Measurements from ENCODE around the gene CCNQ. TPM values are rescaled to one million over a fixed set of nuclear protein-coding genes. Genes with fewer than 3 reads are reported as not detected.

The CCNQ gene
- total and polyA plus RNA-seq, 12 donors = 16.9 to 132 (median 22.9) TPM

DNA sequence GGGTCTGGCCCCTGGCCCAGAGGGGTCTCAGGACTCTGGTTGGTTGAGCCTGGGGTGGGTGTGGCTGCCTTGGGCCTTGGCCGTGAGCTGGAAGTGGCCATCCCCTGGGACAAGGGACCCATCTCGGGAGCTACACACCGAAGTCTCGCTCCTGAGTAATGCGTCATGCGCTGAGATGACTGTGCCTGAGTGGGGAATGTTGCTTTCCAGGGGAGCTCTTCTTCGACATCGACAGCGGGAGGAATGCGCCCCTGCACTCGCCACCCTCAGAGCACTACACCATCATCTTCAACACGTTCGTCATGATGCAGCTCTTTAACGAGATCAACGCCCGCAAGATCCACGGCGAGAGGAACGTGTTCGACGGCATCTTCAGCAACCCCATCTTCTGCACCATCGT, 38.5 kb downstream of the CCNQ start:
- 82 to 91% methylated on average over 22 of the region's 22 CpGs for WGBS, 2 donors
- no peak for DNase-seq
- intact Hi-C loops (cut with DNase I) = no loop called here
- no peak for ATAC-seq
- Histone ChIP-seq H3K36me3 (no peaks in the 10 kb centered on the region), H3K4me1 (no peaks in the 10 kb centered on the region), H3K4me3 (no peak overlapping the region), H3K27ac (no peak overlapping the region), H3K9me3 (no peaks in the 10 kb centered on the region), H3K27me3 (peaks cover 0 to 8% (median 0%) of the 10 kb centered on the region in 7 donors)
- TF ChIP-seq CTCF (IDR thresholded peaks at IDR 0.05) = no peak

GRCh38 chrX:153560000-153560399, 38.9 kb downstream of the CCNQ start:
- H3K9me3 ChIP-seq = no peaks in the 10 kb centered on the region
- peaks cover 0 to 8% (median 0%) of the 10 kb centered on the region in 7 donors for H3K27me3 ChIP-seq
- intact Hi-C loops (cut with DNase I) = loop anchor here in 3 of 10 donors (5.0 to 10.0 kb wide), 2 partner anchors 85 to 107 kb away; partner anchors contain the start of gene DUSP9 (in 1 of the 3)

DNA sequence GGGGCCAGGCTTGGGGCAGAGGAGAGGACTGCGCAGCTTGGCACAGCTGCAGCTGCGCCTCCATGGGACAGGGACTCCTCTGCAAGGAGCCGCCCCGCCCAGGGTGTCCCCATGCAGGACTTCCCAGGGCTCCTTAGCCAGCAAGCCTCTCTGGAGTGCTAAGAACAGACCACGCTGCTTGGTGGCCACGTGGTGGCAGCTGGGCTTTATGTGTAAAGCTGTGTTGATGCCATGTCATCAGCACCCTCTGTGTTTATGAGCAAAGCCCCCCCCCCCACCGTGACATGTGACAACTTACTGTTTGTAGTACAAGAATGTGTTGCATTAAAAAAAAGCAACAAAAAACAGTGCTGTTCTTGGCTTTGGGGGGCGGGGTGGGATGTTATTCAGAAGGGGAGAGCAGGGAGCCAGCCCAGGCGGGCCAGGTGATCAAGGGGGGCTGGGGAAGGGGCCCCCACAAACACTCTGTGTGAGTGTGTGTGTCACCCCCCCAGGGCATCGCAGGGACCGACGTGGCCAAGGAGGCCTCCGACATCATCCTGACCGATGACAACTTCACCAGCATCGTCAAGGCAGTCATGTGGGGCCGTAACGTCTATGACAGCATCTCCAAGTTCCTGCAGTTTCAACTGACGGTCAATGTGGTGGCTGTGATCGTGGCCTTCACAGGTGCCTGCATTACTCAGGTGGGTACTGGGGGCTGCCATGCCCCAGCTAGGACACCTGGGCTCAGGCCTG, 41.2 kb downstream of the CCNQ start:
- Histone ChIP-seq H3K36me3 (no peaks in the 10 kb centered on the region), H3K4me3 (no peak overlapping the region), H3K27me3 (peaks cover 0 to 8% (median 0%) of the 10 kb centered on the region in 7 donors), H3K27ac (no peak overlapping the region), H3K4me1 (no peaks in the 10 kb centered on the region), H3K9me3 (no peaks in the 10 kb centered on the region)
- no peak for DNase-seq
- intact Hi-C loops (cut with DNase I) = loop anchor here in 3 of 10 donors (5.0 to 10.0 kb wide), 2 partner anchors 87 to 110 kb away; partner anchors contain the start of gene DUSP9 (in 1 of the 3)
- 78 to 83% methylated on average over 16 to 19 of the region's 19 CpGs for WGBS, 2 donors
- peak in 1 of 8 donors; percentile 23 for ATAC-seq
- no peak for TF ChIP-seq CTCF (IDR thresholded peaks at IDR 0.05)

More at GRCh38 chrX:153560000-153560399, 38.9 kb downstream of the CCNQ start:
- WGBS, 2 donors = 31 to 42% methylated on average over 5 to 9 of the region's 9 CpGs
- Histone ChIP-seq H3K36me3 (no peaks in the 10 kb centered on the region), H3K27ac (no peak overlapping the region), H3K4me3 (no peak overlapping the region), H3K4me1 (no peaks in the 10 kb centered on the region)
- ATAC-seq = peak in 6 of 8 donors; percentile 40 to 80 (median 44)
- DNase-seq = peak in 1 of 2 donors; percentile 20
- TF ChIP-seq CTCF (IDR thresholded peaks at IDR 0.05) = no peak

DNA sequence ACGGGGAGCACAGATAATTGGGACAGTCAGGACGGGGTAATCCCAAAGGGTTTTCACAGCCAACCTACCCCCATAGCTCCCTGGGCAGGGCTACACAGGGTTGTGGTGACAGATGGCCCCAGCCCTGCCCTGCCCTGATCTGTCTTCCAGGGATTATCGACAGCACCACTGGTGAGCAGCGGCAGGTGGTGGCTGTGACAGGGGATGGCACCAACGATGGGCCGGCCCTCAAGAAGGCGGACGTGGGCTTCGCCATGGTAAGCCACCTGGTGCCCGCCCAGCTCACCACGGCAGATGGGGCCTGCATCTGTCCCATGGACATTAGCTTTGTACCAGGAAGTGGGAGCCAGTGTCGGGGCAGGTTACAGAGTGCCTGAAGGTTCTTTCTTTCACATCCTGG, 42.2 kb downstream of the CCNQ start:
- WGBS, 2 donors = 88 to 92% methylated on average over 12 of the region's 12 CpGs
- intact Hi-C loops (cut with DNase I) = loop anchor here in 3 of 10 donors (5.0 to 10.0 kb wide), 2 partner anchors 88 to 111 kb away; partner anchors contain the start of gene DUSP9 (in 1 of the 3)
- Histone ChIP-seq H3K9me3 (no peaks in the 10 kb centered on the region), H3K27ac (no peak overlapping the region), H3K4me3 (no peak overlapping the region), H3K27me3 (no peaks in the 10 kb centered on the region), H3K4me1 (no peaks in the 10 kb centered on the region), H3K36me3 (no peaks in the 10 kb centered on the region)
- ATAC-seq (no peak), DNase-seq (no peak)
- TF ChIP-seq CTCF (IDR thresholded peaks at IDR 0.05) = no peak

All from heart right ventricle (tissue), 16 donors.